NCI-H146 (cell line): ENCODE results near the gene GABRP.
A peak's percentile ranks its signal among the peaks of the same experiment; 100 is the strongest.
"Not testable (repeated sequence)": the region's sequence is repeated elsewhere in the genome, so short reads cannot be mapped to it uniquely, and the experiment has no call there.

Experiments
- DNase-seq: peaks from one replicate; lab custom pipeline; 2025; lab: John Stamatoyannopoulos, UW

Gene GABRP

GRCh38 chr5:170795154-170795553 lies 11.6 kb downstream of the GABRP start:
- no peak for DNase-seq

- no peak for DNase-seq
Observed at GRCh38 chr5:170805666-170806065, 22.1 kb downstream of the GABRP start.

GRCh38 chr5:170809551-170809950 lies 26.0 kb downstream of the GABRP start:
- DNase-seq, result peak; percentile 40

GRCh38 chr5:170811719-170812118 lies 28.2 kb downstream of the GABRP start:
- DNase-seq, result no peak

- no peak for DNase-seq
Observed at GRCh38 chr5:170813231-170813630, 29.7 kb downstream of the GABRP start.

- DNase-seq, result no peak
Observed at GRCh38 chr5:170817195-170817594, 33.7 kb downstream of the GABRP start.

GRCh38 chr5:170818232-170818631 lies 34.7 kb downstream of the GABRP start:
- DNase-seq, result no peak

- no peak for DNase-seq
Observed at GRCh38 chr5:170819824-170820223, 36.3 kb downstream of the GABRP start.

GRCh38 chr5:170821257-170821800 lies 37.8 kb downstream of the GABRP start:
- no peak for DNase-seq

- DNase-seq, result no peak
Observed at GRCh38 chr5:170826117-170826516, 42.6 kb downstream of the GABRP start.

- DNase-seq, result peak; percentile 38
Observed at GRCh38 chr5:170832241-170832640, 48.7 kb downstream of the GABRP start.

GRCh38 chr5:170833981-170834380 lies 50.5 kb downstream of the GABRP start:
- DNase-seq, result not testable (repeated sequence)

- no peak for DNase-seq
Observed at GRCh38 chr5:170836226-170836625, 52.7 kb downstream of the GABRP start.

- DNase-seq, result no peak
Observed at GRCh38 chr5:170843870-170844269, 60.3 kb downstream of the GABRP start.

- DNase-seq, result no peak
Observed at GRCh38 chr5:170844651-170845050, 61.1 kb downstream of the GABRP start.

GRCh38 chr5:170846416-170846815 lies 62.9 kb downstream of the GABRP start:
- no peak for DNase-seq

GRCh38 chr5:170846846-170847245 lies 63.3 kb downstream of the GABRP start:
- DNase-seq, result no peak

GRCh38 chr5:170848033-170848432 lies 64.5 kb downstream of the GABRP start:
- DNase-seq, result no peak

GRCh38 chr5:170849374-170849773 lies 65.8 kb downstream of the GABRP start:
- no peak for DNase-seq

- DNase-seq, result no peak
Observed at GRCh38 chr5:170854566-170854965, 71.0 kb downstream of the GABRP start.

GRCh38 chr5:170857066-170857465 lies 73.5 kb downstream of the GABRP start:
- no peak for DNase-seq

- no peak for DNase-seq
Observed at GRCh38 chr5:170860415-170860814, 76.9 kb downstream of the GABRP start.

- DNase-seq, result no peak
Observed at GRCh38 chr5:170860818-170861666, 77.5 kb downstream of the GABRP start.

- no peak for DNase-seq
Observed at GRCh38 chr5:170861667-170861916, 78.1 kb downstream of the GABRP start.
